ENCODE results near the gene GNLY. TPM values are rescaled to one million over a fixed set of nuclear protein-coding genes. Genes with fewer than 3 reads are reported as not detected.

Gene GNLY
- total and polyA plus RNA-seq, 2 of the 4 experiments (the other 2 are of a cell fraction): not detected

- Histone ChIP-seq H3K27ac (ENCODE audit: insufficient read depth, low read length) (no peak overlapping the region), H4K8ac (ENCODE audit: low read depth in 2 of 2, low read length in 2 of 2) (no peak overlapping the region), H3K56ac (ENCODE audit: extremely low read depth, insufficient read depth, low read length) (no peak overlapping the region), H3K79me1 (ENCODE audit: low read depth in 1 of 2, low read length in 2 of 2) (no peaks in the 10 kb centered on the region), H4K20me1 (ENCODE audit: insufficient read depth, low read length) (no peaks in the 10 kb centered on the region), H3K4me2 (ENCODE audit: low read depth, low read length) (no peak overlapping the region), H4K91ac (ENCODE audit: insufficient read depth, low read depth, low read length) (no peak overlapping the region), H3K4ac (ENCODE audit: low read depth, low read length) (no peak overlapping the region), H3K4me1 (ENCODE audit: control insufficient read depth, insufficient read depth, low read length) (peaks cover 16% of the 10 kb centered on the region), H3K27me3 (ENCODE audit: control insufficient read depth, insufficient read depth, low read length) (no peaks in the 10 kb centered on the region; the same call in 1 of the 2 replicates), H2BK5ac (ENCODE audit: low read depth, low read length, poor library complexity, severe bottlenecking) (no peak overlapping the region), H3K9ac (ENCODE audit: low read depth, low read length) (no peak overlapping the region), H4K5ac (ENCODE audit: low read depth, low read length) (no peak overlapping the region), H3K9me1 (ENCODE audit: insufficient read depth, low read length) (no peaks in the 10 kb centered on the region), H3K36me3 (ENCODE audit: control insufficient read depth, insufficient read depth, low read length) (no peaks in the 10 kb centered on the region), H3K18ac (ENCODE audit: low read depth, low read length) (no peak overlapping the region), H3K14ac (replicated peaks; ENCODE audit: low read depth, low read length) (no peak overlapping the region), H3K23ac (ENCODE audit: low read depth, low read length) (no peak overlapping the region), H2AK5ac (ENCODE audit: low read depth, low read length) (no peak overlapping the region), H2BK120ac (ENCODE audit: low read depth, low read length) (no peak overlapping the region), H2BK15ac (ENCODE audit: low read depth, low read length) (no peak overlapping the region), H2AFZ (replicated peaks; ENCODE audit: low read length, poor library complexity) (no peak overlapping the region), H3K4me3 (ENCODE audit: insufficient read depth, low read depth, low read length) (no peak overlapping the region), H2BK20ac (ENCODE audit: low read depth, low read length) (no peak overlapping the region), H2AK9ac (replicated peaks; ENCODE audit: low read depth, low read length, poor library complexity) (no peak overlapping the region), H3K9me3 (ENCODE audit: control insufficient read depth, insufficient read depth, low read length) (no peaks in the 10 kb centered on the region)
- WGBS, 2 experiments (ENCODE audit: extremely low coverage in 2 of 2, insufficient read length in 1 of 2): no CpG with 5 or more reads among the region's 1 CpG
- DNase-seq (no peak), ATAC-seq (ENCODE audit: low read depth) (no peak)
- BruUV-seq (replicated peaks): no TSS peak
- TF ChIP-seq, protein P1, sequence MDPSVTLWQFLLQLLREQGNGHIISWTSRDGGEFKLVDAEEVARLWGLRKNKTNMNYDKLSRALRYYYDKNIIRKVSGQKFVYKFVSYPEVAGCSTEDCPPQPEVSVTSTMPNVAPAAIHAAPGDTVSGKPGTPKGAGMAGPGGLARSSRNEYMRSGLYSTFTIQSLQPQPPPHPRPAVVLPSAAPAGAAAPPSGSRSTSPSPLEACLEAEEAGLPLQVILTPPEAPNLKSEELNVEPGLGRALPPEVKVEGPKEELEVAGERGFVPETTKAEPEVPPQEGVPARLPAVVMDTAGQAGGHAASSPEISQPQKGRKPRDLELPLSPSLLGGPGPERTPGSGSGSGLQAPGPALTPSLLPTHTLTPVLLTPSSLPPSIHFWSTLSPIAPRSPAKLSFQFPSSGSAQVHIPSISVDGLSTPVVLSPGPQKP (IDR thresholded peaks at IDR 0.05; ENCODE audit: borderline replicate concordance, low read depth, low read length): no peak
- TF ChIP-seq MAFK (IDR thresholded peaks at IDR 0.05; ENCODE audit: low read depth, low read length): no peak
- TF ChIP-seq MXI1 (IDR thresholded peaks at IDR 0.05; ENCODE audit: borderline replicate concordance, low read depth, low read length): no peak
- no peak for TF ChIP-seq RCOR1 (IDR thresholded peaks at IDR 0.05; ENCODE audit: insufficient replicate concordance, low read length)
- no peak for TF ChIP-seq FOS (IDR thresholded peaks at IDR 0.05; ENCODE audit: low read depth, low read length)
- no peak for TF ChIP-seq CTCF (conservative IDR thresholded peaks at IDR 0.05; ENCODE audit: low read depth, low read length)
- TF ChIP-seq, protein P2, sequence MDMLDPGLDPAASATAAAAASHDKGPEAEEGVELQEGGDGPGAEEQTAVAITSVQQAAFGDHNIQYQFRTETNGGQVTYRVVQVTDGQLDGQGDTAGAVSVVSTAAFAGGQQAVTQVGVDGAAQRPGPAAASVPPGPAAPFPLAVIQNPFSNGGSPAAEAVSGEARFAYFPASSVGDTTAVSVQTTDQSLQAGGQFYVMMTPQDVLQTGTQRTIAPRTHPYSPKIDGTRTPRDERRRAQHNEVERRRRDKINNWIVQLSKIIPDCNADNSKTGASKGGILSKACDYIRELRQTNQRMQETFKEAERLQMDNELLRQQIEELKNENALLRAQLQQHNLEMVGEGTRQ (IDR thresholded peaks at IDR 0.05; ENCODE audit: low read depth, low read length): no peak
- TF ChIP-seq MAZ (IDR thresholded peaks at IDR 0.05; ENCODE audit: borderline replicate concordance, low read depth, low read length): no peak
- TF ChIP-seq RFX5 (IDR thresholded peaks at IDR 0.05; ENCODE audit: low read depth, low read length): no peak
- TF ChIP-seq NFE2L2 (IDR thresholded peaks at IDR 0.05; ENCODE audit: low read depth, low read length): no peak
- no peak for TF ChIP-seq CHD1 (IDR thresholded peaks at IDR 0.05; ENCODE audit: low read depth, low read length)
- no peak for TF ChIP-seq CEBPB (IDR thresholded peaks at IDR 0.05; ENCODE audit: low read depth, low read length)
- TF ChIP-seq RAD21 (IDR thresholded peaks at IDR 0.05; ENCODE audit: low read length): no peak
- TF ChIP-seq SMC3 (IDR thresholded peaks at IDR 0.05; ENCODE audit: low read depth, low read length): no peak
- no peak for TF ChIP-seq BHLHE40 (IDR thresholded peaks at IDR 0.05; ENCODE audit: low read depth, low read length)
- no peak for TF ChIP-seq POLR2A (IDR thresholded peaks at IDR 0.05; ENCODE audit: low read depth, low read length)
- in situ Hi-C loops (cut with MboI; ENCODE audit: low sequenced_read_pairs) (loop anchor here (5.0 kb wide), 1 partner anchor 61 kb away; no protein-coding TSS in a partner anchor), intact Hi-C loops (cut with micrococcal nuclease) (loop anchor here (5.0 kb wide), 1 partner anchor 286 kb away; no protein-coding TSS in a partner anchor), dilution Hi-C loops (cut with HindIII; ENCODE audit: low sequenced_read_pairs, unreplicated experiment) (no loop called here)
- ChIA-PET POLR2A (ENCODE audit: unreplicated experiment) (no interaction called here), CTCF (interaction anchor here (0.7 to 2.8 kb wide), 3 partner anchors 60 to 119 kb away, joined by 3 to 18 read pairs (median 7); no protein-coding TSS in a partner anchor)
These were observed 14.5 kb downstream of the GNLY start for GRCh38 chr2:85708641-85709040.

Measured in IMR-90 (cell line).